Vagina (tissue), 2 donors: ENCODE data around the gene PON1. TPM values are rescaled to one million over a fixed set of nuclear protein-coding genes. Genes with fewer than 3 reads are reported as not detected.

Source experiments
- DNase-seq, 2 donors: peaks; one replicate each; pipeline ENCODE4 v3.0.0-alpha.2; 2017; ENCODE audit errors: extremely low spot score in 2 of 2
- H3K27ac ChIP-seq: fragments of 200-600 bp; sonication (generic); one replicate; pipeline ENCODE4 v1.5.1; 2019
- H3K27me3 ChIP-seq: fragments of 200-600 bp; sonication (generic); one replicate; pipeline ENCODE4 v1.5.1; 2019
- H3K36me3 ChIP-seq, 2 donors: fragments of 200-600 bp; sonication (generic); one replicate each; pipeline ENCODE4 v1.5.1; 2017 to 2019
- H3K4me1 ChIP-seq: fragments of 200-600 bp; sonication (generic); one replicate; pipeline ENCODE4 v1.5.1; 2019
- H3K4me3 ChIP-seq, 2 donors: fragments of 200-600 bp; sonication (generic); 1 replicate in 1 of 2; 2 replicates in 1 of 2; pipeline ENCODE4 v1.5.1; 2016 to 2019
- H3K9me3 ChIP-seq: fragments of 200-600 bp; sonication (generic); one replicate; pipeline ENCODE4 v1.5.1; 2019
- CTCF ChIP-seq, 3 experiments: fragments of 450-650 bp in 2 of 3; fragments of 200-600 bp in 1 of 3; sonication (generic) in 1 of 3; IDR thresholded peaks; one replicate each; pipeline ENCODE4 v1.5.1; 2017 to 2019; ENCODE audit warnings: antibody characterized with exemption in 3 of 3, mild to moderate bottlenecking in 2 of 3, moderate library complexity in 2 of 3
- POLR2A ChIP-seq, 2 donors: fragments of 450-650 bp; IDR thresholded peaks; one replicate each; pipeline ENCODE4 v1.6.1; 2017; ENCODE audit warnings: antibody characterized with exemption in 2 of 2, mild to moderate bottlenecking in 2 of 2, moderate library complexity in 2 of 2
- POLR2AphosphoS5 ChIP-seq, 2 donors: sonication (generic); formaldehyde crosslinking; IDR thresholded peaks; one replicate each; pipeline ENCODE4 v1.9.0; 2017; ENCODE audit warnings: antibody characterized with exemption in 2 of 2, mild to moderate bottlenecking in 2 of 2, low read depth in 1 of 2; ENCODE audit not compliant: insufficient read depth in 1 of 2
- intact Hi-C: fragments of 100-400 bp; cut with DNase I; formaldehyde crosslinking; loops from one replicate; pipeline ENCODE4 v1.15.1; 2023
- total RNA-seq: library from RNA; depleted of rRNA; stranded (reverse); fragments of >200 nt; gene quantifications from one replicate; pipeline ENCODE4 v1.2.3, GENCODE V29; 2016

PON1 gene
- total RNA-seq, 1 donor from 2014 or later = not detected

- no peak for DNase-seq
- TF ChIP-seq POLR2A (IDR thresholded peaks at IDR 0.05) = no peak
- no peak for TF ChIP-seq POLR2AphosphoS5 (IDR thresholded peaks at IDR 0.05; ENCODE audit: insufficient read depth in 1 of 2, low read depth in 1 of 2)
- no peak for TF ChIP-seq CTCF (IDR thresholded peaks at IDR 0.05)
- intact Hi-C loops = no loop called here
- no peaks in the 10 kb centered on the region for H3K9me3 ChIP-seq
- H3K27me3 ChIP-seq = no peaks in the 10 kb centered on the region
- no peaks in the 10 kb centered on the region for H3K36me3 ChIP-seq
- no peak overlapping the region for H3K4me3 ChIP-seq
- H3K4me1 ChIP-seq = no peaks in the 10 kb centered on the region
- H3K27ac ChIP-seq = no peak overlapping the region
These were observed 4.8 kb downstream of the PON1 start for GRCh38 chr7:95319570-95319969.

- Histone ChIP-seq H3K9me3 (no peaks in the 10 kb centered on the region), H3K27me3 (no peaks in the 10 kb centered on the region), H3K36me3 (no peaks in the 10 kb centered on the region), H3K4me1 (no peaks in the 10 kb centered on the region), H3K4me3 (no peak overlapping the region), H3K27ac (no peak overlapping the region)
- intact Hi-C loops = no loop called here
- DNase-seq = no peak
- TF ChIP-seq POLR2A (IDR thresholded peaks at IDR 0.05) (no peak), CTCF (IDR thresholded peaks at IDR 0.05) (no peak), POLR2AphosphoS5 (IDR thresholded peaks at IDR 0.05; ENCODE audit: insufficient read depth in 1 of 2, low read depth in 1 of 2) (no peak)
These were observed 5.7 kb downstream of the PON1 start for GRCh38 chr7:95318501-95319100.

- Histone ChIP-seq H3K9me3 (no peaks in the 10 kb centered on the region), H3K36me3 (no peaks in the 10 kb centered on the region), H3K4me3 (no peak overlapping the region), H3K4me1 (no peaks in the 10 kb centered on the region), H3K27ac (no peak overlapping the region), H3K27me3 (no peaks in the 10 kb centered on the region)
- intact Hi-C loops = no loop called here
- no peak for TF ChIP-seq POLR2A (IDR thresholded peaks at IDR 0.05)
- no peak for TF ChIP-seq POLR2AphosphoS5 (IDR thresholded peaks at IDR 0.05; ENCODE audit: insufficient read depth in 1 of 2, low read depth in 1 of 2)
- TF ChIP-seq CTCF (IDR thresholded peaks at IDR 0.05) = no peak
- DNase-seq = no peak
These were observed 6.4 kb downstream of the PON1 start for GRCh38 chr7:95317966-95318365.

GRCh38 chr7:95317546-95317945 is 6.8 kb downstream of the PON1 start:
- no peaks in the 10 kb centered on the region for H3K4me1 ChIP-seq
- no peak for TF ChIP-seq POLR2A (IDR thresholded peaks at IDR 0.05)
- TF ChIP-seq POLR2AphosphoS5 (IDR thresholded peaks at IDR 0.05; ENCODE audit: insufficient read depth in 1 of 2, low read depth in 1 of 2) = no peak
- TF ChIP-seq CTCF (IDR thresholded peaks at IDR 0.05) = no peak
- no peak overlapping the region for H3K27ac ChIP-seq
- no peak for DNase-seq
- no peaks in the 10 kb centered on the region for H3K9me3 ChIP-seq
- no peak overlapping the region for H3K4me3 ChIP-seq
- intact Hi-C loops = no loop called here
- no peaks in the 10 kb centered on the region for H3K27me3 ChIP-seq
- no peaks in the 10 kb centered on the region for H3K36me3 ChIP-seq

GRCh38 chr7:95316588-95316987 is 7.7 kb downstream of the PON1 start:
- Histone ChIP-seq H3K4me3 (no peak overlapping the region), H3K36me3 (no peaks in the 10 kb centered on the region), H3K27me3 (no peaks in the 10 kb centered on the region), H3K4me1 (no peaks in the 10 kb centered on the region), H3K9me3 (no peaks in the 10 kb centered on the region), H3K27ac (no peak overlapping the region)
- TF ChIP-seq CTCF (IDR thresholded peaks at IDR 0.05) (no peak), POLR2AphosphoS5 (IDR thresholded peaks at IDR 0.05; ENCODE audit: insufficient read depth in 1 of 2, low read depth in 1 of 2) (no peak), POLR2A (IDR thresholded peaks at IDR 0.05) (no peak)
- DNase-seq = no peak
- intact Hi-C loops = no loop called here
